Cardiac muscle cell (in vitro differentiated cells and primary cell): Measurements from ENCODE around the gene TCF7. TPM values are rescaled to one million over a fixed set of nuclear protein-coding genes. Genes with fewer than 3 reads are reported as not detected.

Experiments used
- DNase-seq, 2 donors: peaks; one replicate each; pipeline versions ENCODE4 v3.0.0 to v3.0.0-alpha.2; 2010 to 2017; ENCODE audit warnings: low read depth in 1 of 2, low spot score in 1 of 2
- H3K27ac ChIP-seq: fragments of 200-600 bp; sonication (generic); 2 replicates; pipeline ENCODE4 v1.5.1; 2016
- H3K27me3 ChIP-seq: fragments of 200-600 bp; sonication (generic); 2 replicates; pipeline ENCODE4 v1.6.0; 2016; ENCODE audit warnings: control low read depth
- H3K36me3 ChIP-seq: fragments of 200-600 bp; sonication (generic); 2 replicates; pipeline ENCODE4 v1.5.1; 2016; ENCODE audit warnings: control low read depth
- H3K4me1 ChIP-seq: fragments of 200-600 bp; sonication (generic); 2 replicates; pipeline ENCODE4 v1.8.1; 2017; ENCODE audit warnings: low read depth, mild to moderate bottlenecking, mixed run types
- H3K4me3 ChIP-seq: fragments of 200-600 bp; sonication (generic); 2 replicates; pipeline ENCODE4 v1.5.1; 2016; ENCODE audit warnings: mild to moderate bottlenecking
- H3K9me3 ChIP-seq: fragments of 200-600 bp; sonication (generic); 2 replicates; pipeline ENCODE4 v1.5.1; 2017; ENCODE audit warnings: low read depth, mild to moderate bottlenecking, control low read depth
- polyA plus RNA-seq: library from polyadenylated mRNA; unstranded; fragments of >200 nt; fragmentation: Nextera tagmentation; extraction: Ambion mirVana; gene quantifications from 2 replicates; pipeline ENCODE4 v1.2.1, GENCODE V29; 2016
- total RNA-seq: library from RNA; depleted of rRNA; stranded (reverse); fragments of >200 nt; gene quantifications from 2 replicates; pipeline ENCODE4 v1.2.3, GENCODE V29; 2016
- TF ChIP-seq, protein P1 (sequence below): IDR thresholded peaks from 2 replicates; pipeline ENCODE4 v1.5.1; 2012; ENCODE audit warnings: low read depth, mild to moderate bottlenecking, low read length

TCF7 gene
- total and polyA plus RNA-seq, 2 experiments from 2014 or later, result 6.8 to 28.9 TPM

DNA sequence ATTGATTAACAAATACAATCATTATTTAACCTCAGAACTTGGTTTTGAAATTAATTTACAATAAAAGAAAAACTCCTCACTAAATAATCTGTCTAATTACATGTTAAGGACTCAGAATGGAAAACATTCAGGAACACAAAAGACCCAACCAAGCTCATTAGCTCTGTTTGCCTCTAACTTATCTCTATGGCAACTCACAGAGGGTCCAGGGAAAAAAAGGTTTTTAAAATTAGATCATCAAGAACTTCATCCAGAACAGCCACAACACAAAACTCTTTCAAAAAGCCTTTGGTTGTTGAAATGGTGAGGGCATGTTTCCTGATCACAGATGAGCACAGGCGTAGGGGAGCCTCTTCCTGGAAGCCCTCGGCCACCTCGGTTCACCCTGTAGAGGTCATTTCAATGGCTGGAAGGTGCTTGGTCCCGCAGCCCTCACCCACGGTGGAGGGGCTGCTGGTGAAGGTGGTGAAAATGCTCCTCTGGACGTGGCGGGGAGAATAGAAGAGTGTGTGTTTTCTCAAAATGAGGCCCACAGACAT, 17.2 kb upstream of the TCF7 start:
- Histone ChIP-seq H3K36me3 (no peaks in the 10 kb centered on the region), H3K27me3 (no peaks in the 10 kb centered on the region), H3K4me1 (no peaks in the 10 kb centered on the region), H3K27ac (no peak overlapping the region), H3K9me3 (no peaks in the 10 kb centered on the region), H3K4me3 (no peak overlapping the region)
- no peak for DNase-seq
- TF ChIP-seq, protein P1, sequence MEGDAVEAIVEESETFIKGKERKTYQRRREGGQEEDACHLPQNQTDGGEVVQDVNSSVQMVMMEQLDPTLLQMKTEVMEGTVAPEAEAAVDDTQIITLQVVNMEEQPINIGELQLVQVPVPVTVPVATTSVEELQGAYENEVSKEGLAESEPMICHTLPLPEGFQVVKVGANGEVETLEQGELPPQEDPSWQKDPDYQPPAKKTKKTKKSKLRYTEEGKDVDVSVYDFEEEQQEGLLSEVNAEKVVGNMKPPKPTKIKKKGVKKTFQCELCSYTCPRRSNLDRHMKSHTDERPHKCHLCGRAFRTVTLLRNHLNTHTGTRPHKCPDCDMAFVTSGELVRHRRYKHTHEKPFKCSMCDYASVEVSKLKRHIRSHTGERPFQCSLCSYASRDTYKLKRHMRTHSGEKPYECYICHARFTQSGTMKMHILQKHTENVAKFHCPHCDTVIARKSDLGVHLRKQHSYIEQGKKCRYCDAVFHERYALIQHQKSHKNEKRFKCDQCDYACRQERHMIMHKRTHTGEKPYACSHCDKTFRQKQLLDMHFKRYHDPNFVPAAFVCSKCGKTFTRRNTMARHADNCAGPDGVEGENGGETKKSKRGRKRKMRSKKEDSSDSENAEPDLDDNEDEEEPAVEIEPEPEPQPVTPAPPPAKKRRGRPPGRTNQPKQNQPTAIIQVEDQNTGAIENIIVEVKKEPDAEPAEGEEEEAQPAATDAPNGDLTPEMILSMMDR, result no peak

DNA sequence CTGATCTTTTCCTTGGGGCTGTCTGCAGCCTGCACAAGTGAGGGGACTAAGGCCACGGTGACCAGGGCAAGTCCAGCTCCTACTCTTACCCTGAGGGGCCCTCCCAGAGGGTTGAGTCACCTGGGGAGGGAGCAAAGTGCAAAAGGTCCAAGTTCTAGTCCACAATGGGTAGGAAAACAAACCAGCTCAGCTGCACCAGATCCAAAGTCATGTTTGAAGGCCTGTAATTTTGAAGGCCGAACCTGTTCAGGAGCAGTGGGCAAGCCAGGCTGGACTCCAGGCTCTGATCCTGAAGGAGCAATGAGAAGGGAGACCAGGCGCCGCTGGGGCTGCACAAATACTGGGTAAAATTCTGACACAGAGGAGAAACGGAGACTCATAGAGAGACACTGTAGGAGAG, 15.8 kb upstream of the TCF7 start:
- H3K27ac ChIP-seq, result no peak overlapping the region
- no peaks in the 10 kb centered on the region for H3K9me3 ChIP-seq
- no peaks in the 10 kb centered on the region for H3K4me1 ChIP-seq
- H3K27me3 ChIP-seq, result no peaks in the 10 kb centered on the region
- TF ChIP-seq, protein P1, result no peak
- no peak for DNase-seq
- H3K36me3 ChIP-seq, result no peaks in the 10 kb centered on the region
- H3K4me3 ChIP-seq, result no peak overlapping the region

DNA sequence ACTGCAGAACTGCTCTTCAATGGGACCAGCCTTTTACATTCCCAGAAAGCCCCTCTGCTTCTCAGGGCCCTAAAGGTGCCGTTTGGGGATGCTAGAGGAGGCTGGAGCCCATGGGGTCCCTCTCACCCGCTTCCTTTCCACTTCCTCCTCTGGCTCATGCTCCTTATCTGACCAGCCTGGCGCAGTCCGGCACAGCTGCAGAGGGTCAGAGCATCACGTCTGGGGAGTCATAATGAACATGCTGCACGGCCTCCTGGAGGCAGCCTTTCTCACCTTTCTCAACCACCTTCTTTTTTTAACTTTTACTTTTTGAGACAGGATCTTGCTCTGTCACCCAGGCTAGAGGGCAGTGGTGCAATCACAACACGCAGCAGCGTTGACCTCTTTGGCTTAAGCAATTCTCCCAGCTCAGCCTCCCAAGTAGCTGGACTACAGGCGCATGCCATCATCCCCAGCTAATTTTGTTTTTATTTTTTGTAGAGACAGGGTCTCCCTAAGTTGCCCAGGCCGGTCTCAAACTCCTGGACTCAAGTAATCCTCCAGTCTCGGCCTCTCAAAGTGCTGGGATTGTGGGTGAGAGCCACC, 15.1 kb upstream of the TCF7 start:
- no peaks in the 10 kb centered on the region for H3K36me3 ChIP-seq

GRCh38 chr5:134099939-134100282, 14.6 kb upstream of the TCF7 start:
- DNase-seq, result no peak
- H3K4me3 ChIP-seq, result no peak overlapping the region
- H3K27me3 ChIP-seq, result no peaks in the 10 kb centered on the region

More for the DNA sequence above, 15.1 kb upstream of the TCF7 start:
- Histone ChIP-seq H3K4me3 (no peak overlapping the region), H3K27me3 (no peaks in the 10 kb centered on the region), H3K27ac (no peak overlapping the region), H3K9me3 (no peaks in the 10 kb centered on the region), H3K4me1 (no peaks in the 10 kb centered on the region)
- TF ChIP-seq, protein P1, result peak; percentile 2
- DNase-seq, result no peak

DNA sequence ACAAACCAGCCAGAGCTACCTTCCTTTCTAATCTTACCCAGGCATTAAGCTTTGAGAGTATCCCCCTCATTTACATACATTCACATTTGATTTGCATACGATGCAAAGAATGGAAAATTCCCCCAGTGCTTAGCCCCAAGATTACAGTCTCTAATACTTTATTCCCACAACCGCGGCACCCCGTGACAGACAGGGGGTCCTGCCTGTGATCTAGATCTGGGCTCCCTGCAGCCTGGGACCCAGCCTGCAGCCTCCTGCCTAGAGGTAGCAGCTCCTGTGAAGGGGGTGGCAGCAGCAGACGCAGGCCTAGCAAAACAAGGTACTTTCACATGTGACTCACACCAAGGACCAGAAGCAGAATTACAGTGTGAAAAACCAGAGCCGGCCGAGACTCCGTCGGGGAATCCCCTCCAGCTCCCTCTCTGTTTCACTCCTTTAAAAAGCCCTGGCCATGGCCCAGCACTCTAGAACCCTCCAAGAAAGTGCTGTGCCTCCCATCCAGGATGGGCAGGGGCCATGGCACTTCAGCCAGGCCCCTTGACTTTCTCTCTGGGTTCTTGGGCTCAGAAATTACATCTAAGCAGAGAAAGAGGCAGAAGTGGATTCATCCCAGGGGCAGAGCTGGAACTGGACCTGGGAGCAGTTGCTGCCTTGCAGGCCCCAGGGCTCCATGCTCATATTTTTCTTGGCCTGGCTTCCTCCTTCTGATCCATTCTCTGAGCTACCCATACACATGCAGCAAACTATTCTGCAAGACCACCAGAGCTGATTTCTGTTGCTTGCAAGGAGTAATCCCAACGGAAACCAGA, 14.0 kb upstream of the TCF7 start:
- no peaks in the 10 kb centered on the region for H3K27me3 ChIP-seq
- no peaks in the 10 kb centered on the region for H3K36me3 ChIP-seq
- no peak overlapping the region for H3K27ac ChIP-seq
- H3K9me3 ChIP-seq, result no peaks in the 10 kb centered on the region
- no peak overlapping the region for H3K4me3 ChIP-seq
- no peaks in the 10 kb centered on the region for H3K4me1 ChIP-seq
- peak in 1 of 2 donors; percentile 73 for DNase-seq
- TF ChIP-seq, protein P1, result no peak

More at GRCh38 chr5:134099939-134100282, 14.6 kb upstream of the TCF7 start:
- H3K36me3 ChIP-seq, result no peaks in the 10 kb centered on the region
- H3K27ac ChIP-seq, result no peak overlapping the region
- H3K4me1 ChIP-seq, result no peaks in the 10 kb centered on the region
- no peaks in the 10 kb centered on the region for H3K9me3 ChIP-seq
- TF ChIP-seq, protein P1, result no peak
